Suprapubic skin (tissue), 4 donors: ENCODE results near the gene FBRSL1. TPM values are rescaled to one million over a fixed set of nuclear protein-coding genes. Genes with fewer than 3 reads are reported as not detected.

Experiments used
- DNase-seq, 2 donors: peaks; one replicate each; pipeline ENCODE4 v3.0.0-alpha.2; 2019; ENCODE audit warnings: low spot score in 2 of 2
- H3K27ac ChIP-seq: fragments of 200-600 bp; sonication (generic); one replicate; pipeline ENCODE4 v1.5.1; 2019
- H3K27me3 ChIP-seq: fragments of 200-600 bp; sonication (generic); one replicate; pipeline ENCODE4 v1.5.1; 2019
- H3K36me3 ChIP-seq: fragments of 200-600 bp; sonication (generic); one replicate; pipeline ENCODE4 v1.5.1; 2019
- H3K4me1 ChIP-seq: fragments of 200-600 bp; sonication (generic); one replicate; pipeline ENCODE4 v1.5.1; 2019
- H3K4me3 ChIP-seq: fragments of 200-600 bp; sonication (generic); one replicate; pipeline ENCODE4 v1.5.1; 2019; ENCODE audit warnings: mild to moderate bottlenecking
- H3K9me3 ChIP-seq: fragments of 200-600 bp; sonication (generic); one replicate; pipeline ENCODE4 v1.5.1; 2019
- CTCF ChIP-seq, 2 donors: fragments of 200-600 bp in 1 of 2; fragments of 450-650 bp in 1 of 2; sonication (generic) in 1 of 2; IDR thresholded peaks; one replicate each; pipeline ENCODE4 v1.5.1; 2016 to 2019; ENCODE audit warnings: antibody characterized with exemption in 2 of 2, mild to moderate bottlenecking in 1 of 2, moderate library complexity in 1 of 2
- EP300 ChIP-seq: sonication (generic); formaldehyde crosslinking; IDR thresholded peaks from one replicate; pipeline ENCODE4 v1.6.1; 2017; ENCODE audit warnings: antibody characterized with exemption
- POLR2A ChIP-seq, 2 donors: fragments of 450-650 bp; IDR thresholded peaks; one replicate each; pipeline ENCODE4 v1.6.1; 2017; ENCODE audit warnings: antibody characterized with exemption in 2 of 2, mild to moderate bottlenecking in 2 of 2, moderate library complexity in 2 of 2
- POLR2AphosphoS5 ChIP-seq, 3 donors: sonication (generic); formaldehyde crosslinking; IDR thresholded peaks; one replicate each; pipeline ENCODE4 v1.6.1; 2017; ENCODE audit warnings: antibody characterized with exemption in 3 of 3
- WGBS: methylation state at CpG from one replicate; pipeline ENCODE4 v1.1.5; 2018; 5-methylcytosine and 5-hydroxymethylcytosine counted together
- total RNA-seq, 4 donors: library from RNA; depleted of rRNA; stranded (reverse); fragments of >200 nt; gene quantifications; one replicate each; pipeline ENCODE4 v1.1.0, GENCODE V29; 2016

The FBRSL1 gene
- total RNA-seq, 4 donors from 2014 or later = 26.0 to 33.7 (median 27.2) TPM

- no peak for DNase-seq
- TF ChIP-seq CTCF (IDR thresholded peaks at IDR 0.05) (no peak), EP300 (no peak), POLR2A (IDR thresholded peaks at IDR 0.05) (no peak), POLR2AphosphoS5 (IDR thresholded peaks at IDR 0.05) (no peak)
- Histone ChIP-seq H3K4me3 (no peak overlapping the region), H3K36me3 (no peaks in the 10 kb centered on the region), H3K27ac (no peak overlapping the region), H3K4me1 (peaks cover 73% of the 10 kb centered on the region), H3K27me3 (no peaks in the 10 kb centered on the region), H3K9me3 (no peaks in the 10 kb centered on the region)
- WGBS = 90% methylated on average over 9 of the region's 27 CpGs
These were observed 11.4 kb downstream of the FBRSL1 start for GRCh38 chr12:132501204-132501940.

DNA sequence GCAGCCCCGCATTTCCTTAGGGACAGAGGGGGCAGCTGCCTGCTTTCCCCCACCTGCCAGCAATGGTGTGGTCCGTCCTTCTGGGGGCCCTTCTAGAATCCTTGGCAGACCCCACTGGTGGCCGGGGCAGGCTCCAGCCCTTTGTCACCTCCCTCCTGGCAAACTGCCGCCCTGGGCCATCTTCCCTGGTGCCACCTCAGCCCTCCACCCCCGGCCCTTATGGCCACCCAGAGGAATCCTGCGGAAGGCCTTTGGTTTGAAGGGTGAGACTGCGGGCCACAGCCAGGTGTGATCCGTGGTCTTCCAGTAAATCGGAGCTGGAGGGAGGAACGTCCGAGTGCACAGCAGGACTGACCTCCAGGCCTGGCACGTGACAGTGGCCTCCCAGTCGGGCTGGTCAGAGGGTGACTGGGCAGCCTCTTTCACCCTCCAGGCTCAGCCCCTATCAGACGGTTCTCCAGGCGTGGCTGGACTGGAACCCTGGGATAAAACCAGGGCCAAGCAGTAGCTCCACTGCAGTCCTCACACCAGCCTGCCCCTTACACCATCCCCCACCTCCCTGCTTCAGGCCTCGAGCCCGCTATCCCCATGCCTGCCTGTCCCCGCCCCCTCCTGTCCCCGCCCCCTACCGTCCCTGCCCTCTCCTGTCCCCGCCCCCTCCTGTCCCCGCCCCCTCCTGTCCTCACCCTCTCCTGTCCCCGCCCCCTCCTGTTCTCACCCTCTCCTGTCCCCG, 12.4 kb downstream of the FBRSL1 start:
- Histone ChIP-seq H3K27ac (no peak overlapping the region), H3K4me1 (peaks cover 81% of the 10 kb centered on the region), H3K36me3 (no peaks in the 10 kb centered on the region), H3K27me3 (no peaks in the 10 kb centered on the region), H3K9me3 (no peaks in the 10 kb centered on the region), H3K4me3 (no peak overlapping the region)
- TF ChIP-seq EP300 (no peak), POLR2A (IDR thresholded peaks at IDR 0.05) (no peak), CTCF (IDR thresholded peaks at IDR 0.05) (no peak), POLR2AphosphoS5 (IDR thresholded peaks at IDR 0.05) (no peak)
- no peak for DNase-seq
- 81% methylated on average over 24 of the region's 24 CpGs for WGBS

GRCh38 chr12:132502882-132503193, 12.9 kb downstream of the FBRSL1 start:
- Histone ChIP-seq H3K9me3 (no peaks in the 10 kb centered on the region), H3K4me3 (no peak overlapping the region), H3K4me1 (peaks cover 80% of the 10 kb centered on the region), H3K27me3 (no peaks in the 10 kb centered on the region), H3K27ac (no peak overlapping the region), H3K36me3 (no peaks in the 10 kb centered on the region)
- no peak for DNase-seq
- TF ChIP-seq POLR2AphosphoS5 (IDR thresholded peaks at IDR 0.05) (no peak), CTCF (IDR thresholded peaks at IDR 0.05) (no peak), POLR2A (IDR thresholded peaks at IDR 0.05) (no peak), EP300 (no peak)
- 82% methylated on average over 8 of the region's 8 CpGs for WGBS

DNA sequence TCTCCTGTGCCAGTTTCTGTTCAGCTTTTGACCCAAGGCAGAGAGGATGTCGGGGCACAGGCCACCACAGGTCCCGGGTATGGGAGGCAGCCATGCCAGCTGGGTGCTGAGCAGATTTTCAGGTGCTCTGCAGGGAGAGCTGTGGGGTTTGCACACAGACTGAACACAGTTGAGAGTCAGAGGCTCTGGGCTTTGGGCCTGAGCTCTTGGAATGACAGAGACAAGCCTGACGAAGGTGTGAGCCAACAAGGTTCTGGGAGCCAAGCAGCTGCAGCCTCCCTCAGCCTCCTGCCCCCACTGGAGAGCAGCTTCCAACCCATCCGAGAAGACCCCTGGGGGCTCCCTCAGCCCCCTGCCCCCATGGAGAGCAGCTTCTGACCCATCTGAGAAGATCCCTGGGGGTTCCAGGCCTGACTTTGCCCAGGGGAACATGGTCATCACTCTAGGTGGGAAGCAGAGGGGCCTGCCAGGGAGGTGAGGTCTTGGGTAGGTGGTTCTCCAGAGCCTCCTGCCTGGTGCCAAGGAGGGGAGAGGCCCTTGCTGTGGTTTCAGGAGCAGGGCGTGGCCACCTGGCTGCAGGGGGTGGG, 13.8 kb downstream of the FBRSL1 start:
- no peak overlapping the region for H3K27ac ChIP-seq
- 67% methylated on average over 4 of the region's 5 CpGs for WGBS

More for the DNA sequence above, 13.8 kb downstream of the FBRSL1 start:
- Histone ChIP-seq H3K9me3 (no peaks in the 10 kb centered on the region), H3K4me3 (no peak overlapping the region), H3K27me3 (no peaks in the 10 kb centered on the region), H3K36me3 (peaks cover 8% of the 10 kb centered on the region), H3K4me1 (peaks cover 80% of the 10 kb centered on the region)
- TF ChIP-seq POLR2AphosphoS5 (IDR thresholded peaks at IDR 0.05) (no peak), POLR2A (IDR thresholded peaks at IDR 0.05) (no peak), CTCF (IDR thresholded peaks at IDR 0.05) (no peak), EP300 (no peak)
- DNase-seq = no peak
